Mammary microvascular endothelial cell (primary cell): Measurements from ENCODE around the gene ITGA2. TPM values are rescaled to one million over a fixed set of nuclear protein-coding genes. Genes with fewer than 3 reads are reported as not detected.

Source experiments
- total RNA-seq: library from RNA; depleted of rRNA; stranded (reverse); fragments of >200 nt; gene quantifications from 2 replicates; pipeline ENCODE4 v1.2.3, GENCODE V29; 2015

Gene ITGA2
- total RNA-seq: 30.9 and 33.3 TPM in 2 replicates

GRCh38 chr5:52989025-52989780, at the start of gene ITGA2:
ITGA2 (plus strand) TSS chr5:52989352; CDS start chr5:52989469, 117 bp downstream.

GRCh38 chr5:53109443-53110127, 120.4 kb downstream of the ITGA2 start, which contains the start of gene MOCS2:
MOCS2 (minus strand) TSS chr5:53109757; CDS start chr5:53107174, 2,583 bp downstream.

Other genes with a start within 250 kb of the ITGA2 start
- gene ITGA1, start 201.4 kb upstream of the ITGA2 start, total RNA-seq: 12.7 and 21.5 TPM in 2 replicates
- gene PELO, start 201.4 kb upstream of the ITGA2 start, total RNA-seq: 19.9 and 25.6 TPM in 2 replicates
- 45.8 and 46.4 TPM in 2 replicates for gene MOCS2, start 120.4 kb downstream of the ITGA2 start, total RNA-seq